H9 (cell line): Measurements from ENCODE around the gene DCLRE1B. TPM values are rescaled to one million over a fixed set of nuclear protein-coding genes. Genes with fewer than 3 reads are reported as not detected.

ENCODE experiments used
- DNase-seq: peaks from one replicate; pipeline ENCODE4 v3.0.0-alpha.2; 2017
- H2AFZ ChIP-seq: one replicate; pipeline ENCODE4 v1.6.1; 2013; ENCODE audit warnings: mild to moderate bottlenecking, low read length, control low read depth, moderate library complexity
- H2AK5ac ChIP-seq: 2 replicates; pipeline ENCODE4 v1.6.1; 2013; ENCODE audit warnings: low read length, control low read depth, mixed read lengths; ENCODE audit not compliant: insufficient read length
- H2BK120ac ChIP-seq: one replicate; pipeline ENCODE4 v1.6.1; 2013; ENCODE audit warnings: low read depth, mild to moderate bottlenecking, low read length, control low read depth, inconsistent platforms; ENCODE audit not compliant: poor library complexity, severe bottlenecking
- H2BK12ac ChIP-seq: 2 replicates; pipeline ENCODE4 v1.6.1; 2013; ENCODE audit warnings: low read length, control low read depth, mixed read lengths, low read depth; ENCODE audit not compliant: insufficient read length
- H2BK15ac ChIP-seq: 2 replicates; pipeline ENCODE4 v1.6.1; 2013; ENCODE audit warnings: low read depth, low read length, control low read depth
- H2BK20ac ChIP-seq: one replicate; pipeline ENCODE4 v1.6.1; 2013; ENCODE audit warnings: low read depth, mild to moderate bottlenecking, low read length, control low read depth, inconsistent platforms; ENCODE audit not compliant: poor library complexity, severe bottlenecking
- H2BK5ac ChIP-seq: 2 replicates; pipeline ENCODE4 v1.6.1; 2013; ENCODE audit warnings: low read length, control low read depth, mixed read lengths; ENCODE audit not compliant: insufficient read length
- H3K14ac ChIP-seq: 2 replicates; pipeline ENCODE4 v1.6.1; 2013; ENCODE audit warnings: low read length, control low read depth; ENCODE audit not compliant: insufficient read depth
- H3K18ac ChIP-seq: 2 replicates; pipeline ENCODE4 v1.6.1; 2013; ENCODE audit warnings: low read depth, mild to moderate bottlenecking, mixed read lengths, low read length, control low read depth; ENCODE audit not compliant: insufficient read length
- H3K23ac ChIP-seq: 2 replicates; pipeline ENCODE4 v1.6.1; 2013; ENCODE audit warnings: low read length, control low read depth, mixed read lengths, low read depth; ENCODE audit not compliant: insufficient read length
- H3K23me2 ChIP-seq: 2 replicates; pipeline ENCODE4 v1.6.1; 2013; ENCODE audit warnings: low read depth, mild to moderate bottlenecking, mixed read lengths, low read length, control low read depth; ENCODE audit not compliant: insufficient read length, poor library complexity, severe bottlenecking
- H3K27ac ChIP-seq: 2 replicates; pipeline ENCODE4 v1.5.1; 2013; ENCODE audit warnings: low read length, control low read depth, mixed read lengths, low read depth; ENCODE audit not compliant: insufficient read length
- H3K27me3 ChIP-seq: 2 replicates; pipeline ENCODE4 v1.6.1; 2013; ENCODE audit warnings: low read length, control low read depth, inconsistent platforms; ENCODE audit not compliant: insufficient read depth
- H3K4ac ChIP-seq: 2 replicates; pipeline ENCODE4 v1.6.1; 2013; ENCODE audit warnings: low read depth, mild to moderate bottlenecking, control low read depth, inconsistent platforms, low read length, moderate library complexity
- H3K4me1 ChIP-seq: 2 replicates; pipeline ENCODE4 v1.6.1; 2013; ENCODE audit warnings: low read length, control low read depth, inconsistent platforms; ENCODE audit not compliant: insufficient read depth
- H3K4me2 ChIP-seq: 2 replicates; pipeline ENCODE4 v1.6.1; 2013; ENCODE audit warnings: low read length, control low read depth, mixed read lengths; ENCODE audit not compliant: insufficient read length, insufficient read depth
- H3K56ac ChIP-seq: 2 replicates; pipeline ENCODE4 v1.6.1; 2013; ENCODE audit warnings: low read depth, mild to moderate bottlenecking, mixed read lengths, low read length, control low read depth; ENCODE audit not compliant: insufficient read length
- H3K79me1 ChIP-seq: 2 replicates; pipeline ENCODE4 v1.6.1; 2013; ENCODE audit warnings: low read depth, mild to moderate bottlenecking, moderate library complexity, low read length, control low read depth, inconsistent platforms; ENCODE audit not compliant: insufficient read depth, poor library complexity, severe bottlenecking
- H3K79me2 ChIP-seq: 2 replicates; pipeline ENCODE4 v1.6.1; 2013; ENCODE audit warnings: low read length, control low read depth, inconsistent platforms; ENCODE audit not compliant: insufficient read depth
- H3K9ac ChIP-seq: 2 replicates; pipeline ENCODE4 v1.6.1; 2013; ENCODE audit warnings: low read length, control low read depth, mixed read lengths; ENCODE audit not compliant: insufficient read length; ENCODE audit errors: extremely low read depth
- H3K9me3 ChIP-seq: one replicate; pipeline ENCODE4 v1.6.1; 2013; ENCODE audit warnings: low read depth, low read length, inconsistent platforms; ENCODE audit not compliant: control insufficient read depth
- H3T11ph ChIP-seq: one replicate; pipeline ENCODE4 v1.6.1; 2013; ENCODE audit warnings: mild to moderate bottlenecking, low read length, control low read depth, inconsistent platforms
- H4K20me1 ChIP-seq: one replicate; pipeline ENCODE4 v1.6.1; 2013; ENCODE audit not compliant: control insufficient read depth, insufficient read length, insufficient read depth
- H4K5ac ChIP-seq: 2 replicates; pipeline ENCODE4 v1.6.1; 2013; ENCODE audit warnings: low read depth, mild to moderate bottlenecking, mixed read lengths, low read length, control low read depth; ENCODE audit not compliant: insufficient read length
- H4K8ac ChIP-seq: replicated peaks from 2 replicates; pipeline ENCODE4 v1.6.1; 2013; ENCODE audit warnings: low read length, control low read depth, mixed read lengths, low read depth; ENCODE audit not compliant: insufficient read length
- H4K91ac ChIP-seq: 2 replicates; pipeline ENCODE4 v1.6.1; 2013; ENCODE audit warnings: low read depth, mild to moderate bottlenecking, moderate library complexity, mixed read lengths, low read length, control low read depth; ENCODE audit not compliant: insufficient read length
- H3K27ac Mint-ChIP-seq, 3 experiments: 2 replicates in 2 of 3; 3 replicates in 1 of 3; pipeline ENCODE4 v1.8.0; 2020 to 2021; ENCODE audit warnings: mixed read lengths in 3 of 3, mild to moderate bottlenecking in 1 of 3, moderate library complexity in 1 of 3
- H3K27me3 Mint-ChIP-seq: 2 replicates; pipeline ENCODE4 v1.8.0; 2021; ENCODE audit warnings: low read depth, mild to moderate bottlenecking, moderate library complexity, mixed read lengths
- H3K36me3 Mint-ChIP-seq, 3 experiments: 2 replicates in 2 of 3; 3 replicates in 1 of 3; pipeline ENCODE4 v1.8.0; 2020 to 2021; ENCODE audit warnings: low read depth in 3 of 3, mixed read lengths in 3 of 3; ENCODE audit not compliant: insufficient read depth in 1 of 3
- H3K4me1 Mint-ChIP-seq, 2 experiments: 2 replicates each; pipeline ENCODE4 v1.8.0; 2020; ENCODE audit warnings: mixed read lengths in 2 of 2
- H3K4me3 Mint-ChIP-seq, 2 experiments: 2 replicates in 1 of 2; 3 replicates in 1 of 2; pipeline ENCODE4 v1.8.0; 2020 to 2021; ENCODE audit warnings: mild to moderate bottlenecking in 2 of 2, mixed read lengths in 2 of 2, moderate library complexity in 1 of 2
- H3K9me3 Mint-ChIP-seq, 2 experiments: 2 replicates in 1 of 2; 3 replicates in 1 of 2; pipeline ENCODE4 v1.8.0; 2020; ENCODE audit warnings: mild to moderate bottlenecking in 2 of 2, mixed read lengths in 2 of 2, moderate library complexity in 1 of 2
- total RNA-seq: library from RNA; stranded (reverse); gene quantifications from 2 replicates; pipeline ENCODE4 v1.2.1, GENCODE V29; 2021
- TF ChIP-seq, protein P1 (sequence below): fragments of 200-600 bp; sonication (generic); conservative IDR thresholded peaks from 3 replicates; pipeline ENCODE4 v1.8.0; 2021; ENCODE audit warnings: antibody characterized with exemption, mild to moderate bottlenecking

Gene DCLRE1B
- total RNA-seq, 1 experiment from 2014 or later = 13.4 TPM

DNA sequence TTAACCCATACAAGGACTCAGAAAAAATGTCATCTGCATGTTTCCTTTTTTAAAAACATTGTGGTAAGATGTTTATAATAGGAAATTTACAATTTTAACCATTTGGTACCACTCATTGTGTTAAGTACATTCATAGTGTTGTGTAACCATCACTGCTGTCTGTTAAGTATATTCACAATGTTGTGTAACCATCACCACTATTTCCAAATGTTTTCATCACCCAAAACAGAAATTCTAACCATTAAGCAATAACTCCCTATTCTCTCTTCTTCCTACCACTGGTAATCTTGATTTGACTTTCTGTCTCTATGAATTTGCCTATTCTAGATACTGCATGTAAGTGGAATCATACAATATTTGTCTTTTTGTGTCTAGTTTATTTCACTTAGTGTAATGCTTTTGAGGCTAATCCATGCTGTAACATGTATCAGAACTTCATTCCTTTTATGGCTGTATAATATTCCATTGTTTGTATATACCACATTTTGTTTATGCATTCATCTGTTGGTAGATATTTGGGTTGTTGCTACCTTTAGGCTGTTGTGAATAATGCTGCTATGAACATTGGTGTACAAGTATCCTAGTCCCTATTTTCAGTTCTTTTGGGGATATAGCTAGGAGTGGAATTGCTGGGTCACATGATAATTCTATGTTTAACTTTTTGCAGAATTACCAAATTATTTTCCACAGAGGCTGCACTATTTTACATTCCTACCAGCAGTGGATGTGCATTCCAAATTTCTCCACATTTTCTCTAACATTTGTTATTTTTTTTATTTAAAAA is 38.1 kb downstream of the DCLRE1B start:
- Histone ChIP-seq H2BK5ac (no peak overlapping the region), H4K20me1 (no peaks in the 10 kb centered on the region), H3K56ac (no peak overlapping the region), H3K4ac (no peak overlapping the region), H2BK12ac (no peak overlapping the region), H3K9ac (no peak overlapping the region), H2BK120ac (no peak overlapping the region), H3K27me3 (no peaks in the 10 kb centered on the region), H3K27ac (no peak overlapping the region), H4K5ac (no peak overlapping the region), H4K91ac (no peak overlapping the region), H3K4me2 (no peak overlapping the region), H2AK5ac (no peak overlapping the region), H2BK15ac (no peak overlapping the region), H3K23ac (no peak overlapping the region), H4K8ac (no peak overlapping the region), H3K18ac (no peak overlapping the region), H3K9me3 (no peaks in the 10 kb centered on the region), H3T11ph (no peak overlapping the region), H2AFZ (no peak overlapping the region), H3K23me2 (no peaks in the 10 kb centered on the region), H3K4me1 (peaks cover 3% of the 10 kb centered on the region; the same call in 1 of the 2 replicates), H3K14ac (no peak overlapping the region), H2BK20ac (no peak overlapping the region), H3K79me1 (peaks cover 1% of the 10 kb centered on the region), H3K79me2 (no peaks in the 10 kb centered on the region; the same call in 1 of the 2 replicates)
- H3K9me3 Mint-ChIP-seq = no peaks in the 10 kb centered on the region
- DNase-seq = no peak
- no peak overlapping the region for H3K4me3 Mint-ChIP-seq
- no peaks in the 10 kb centered on the region for H3K27me3 Mint-ChIP-seq
- peaks cover 23 to 26% of the 10 kb centered on the region in 2 experiments for H3K4me1 Mint-ChIP-seq
- no peak overlapping the region for H3K27ac Mint-ChIP-seq
- TF ChIP-seq, protein P1, sequence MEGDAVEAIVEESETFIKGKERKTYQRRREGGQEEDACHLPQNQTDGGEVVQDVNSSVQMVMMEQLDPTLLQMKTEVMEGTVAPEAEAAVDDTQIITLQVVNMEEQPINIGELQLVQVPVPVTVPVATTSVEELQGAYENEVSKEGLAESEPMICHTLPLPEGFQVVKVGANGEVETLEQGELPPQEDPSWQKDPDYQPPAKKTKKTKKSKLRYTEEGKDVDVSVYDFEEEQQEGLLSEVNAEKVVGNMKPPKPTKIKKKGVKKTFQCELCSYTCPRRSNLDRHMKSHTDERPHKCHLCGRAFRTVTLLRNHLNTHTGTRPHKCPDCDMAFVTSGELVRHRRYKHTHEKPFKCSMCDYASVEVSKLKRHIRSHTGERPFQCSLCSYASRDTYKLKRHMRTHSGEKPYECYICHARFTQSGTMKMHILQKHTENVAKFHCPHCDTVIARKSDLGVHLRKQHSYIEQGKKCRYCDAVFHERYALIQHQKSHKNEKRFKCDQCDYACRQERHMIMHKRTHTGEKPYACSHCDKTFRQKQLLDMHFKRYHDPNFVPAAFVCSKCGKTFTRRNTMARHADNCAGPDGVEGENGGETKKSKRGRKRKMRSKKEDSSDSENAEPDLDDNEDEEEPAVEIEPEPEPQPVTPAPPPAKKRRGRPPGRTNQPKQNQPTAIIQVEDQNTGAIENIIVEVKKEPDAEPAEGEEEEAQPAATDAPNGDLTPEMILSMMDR = no peak
- peaks cover 16 to 34% (median 21%) of the 10 kb centered on the region in 3 experiments; a peak in 6 of 7 replicates for H3K36me3 Mint-ChIP-seq
